Testis (tissue), 2 donors: Measurements from ENCODE around the gene SNAI3.

ENCODE experiments used
- CTCF ChIP-seq, 3 experiments: fragments of 450-650 bp in 2 of 3; fragments of 200-600 bp in 1 of 3; sonication (generic) in 1 of 3; IDR thresholded peaks; one replicate each; pipeline ENCODE4 v1.5.1; 2016 to 2019; ENCODE audit warnings: antibody characterized with exemption in 3 of 3, mild to moderate bottlenecking in 2 of 3, moderate library complexity in 1 of 3
- POLR2A ChIP-seq: fragments of 450-650 bp; IDR thresholded peaks from one replicate; pipeline ENCODE4 v1.6.1; 2017; ENCODE audit warnings: antibody characterized with exemption, mild to moderate bottlenecking, moderate library complexity

DNA sequence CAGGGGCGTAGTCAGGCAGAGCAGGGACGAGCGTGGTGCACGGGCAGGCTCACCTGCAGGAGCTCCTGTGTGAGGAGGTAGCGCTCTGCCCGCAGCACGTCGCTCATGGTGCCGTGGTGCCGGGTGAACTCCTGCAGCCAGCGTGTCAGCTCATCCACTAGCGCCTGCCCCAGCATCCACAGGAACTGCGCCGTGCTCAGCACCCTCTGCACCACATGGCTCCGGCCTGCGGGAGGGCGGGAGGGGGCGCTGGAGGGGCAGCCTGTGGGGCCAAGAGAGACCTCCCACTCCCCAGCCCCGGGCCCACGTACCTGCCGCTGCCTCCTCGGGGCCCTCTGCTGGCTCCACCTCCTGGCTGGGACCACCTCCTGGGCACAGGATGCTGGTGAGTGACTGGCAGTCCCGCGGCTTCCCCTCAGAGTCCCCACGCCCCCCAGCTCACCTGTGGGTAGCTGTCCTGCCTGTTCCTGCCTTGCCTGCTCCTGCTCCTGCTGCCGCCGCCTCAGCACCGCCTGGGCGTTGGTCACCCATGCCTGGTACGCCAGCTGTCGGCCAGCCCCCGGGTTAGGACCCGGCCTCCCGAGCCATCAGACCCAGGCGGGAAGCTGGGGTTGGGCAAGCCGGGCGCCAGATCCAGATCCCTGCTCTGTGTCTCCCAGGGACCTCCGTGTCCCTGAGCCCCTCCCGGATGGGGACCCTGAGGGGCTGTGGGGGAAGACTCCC lies 36.6 kb upstream of the SNAI3 start:
- TF ChIP-seq CTCF (IDR thresholded peaks at IDR 0.05) (no peak), POLR2A (no peak)
